Mesothelial cell of epicardium (in vitro differentiated cells): Measurements from ENCODE around the gene CARS1. TPM values are rescaled to one million over a fixed set of nuclear protein-coding genes. Genes with fewer than 3 reads are reported as not detected.
"Not testable (repeated sequence)": the region's sequence is repeated elsewhere in the genome, so short reads cannot be mapped to it uniquely, and the experiment has no call there.

Experiments
- DNase-seq, 2 experiments: peaks; one replicate each; pipeline ENCODE4 v3.0.0; 2021; ENCODE audit warnings: low spot score in 2 of 2; ENCODE audit not compliant: unreplicated experiment in 2 of 2
- H3K27ac Mint-ChIP-seq: 2 replicates; pipeline ENCODE4 v1.8.0; 2021; ENCODE audit warnings: mixed read lengths
- H3K27me3 Mint-ChIP-seq: 2 replicates; pipeline ENCODE4 v1.8.0; 2021; ENCODE audit warnings: low read depth, mixed read lengths
- H3K36me3 Mint-ChIP-seq: 2 replicates; pipeline ENCODE4 v1.8.0; 2021; ENCODE audit warnings: mixed read lengths
- H3K4me1 Mint-ChIP-seq: 2 replicates; pipeline ENCODE4 v1.8.0; 2021; ENCODE audit warnings: mixed read lengths
- H3K4me3 Mint-ChIP-seq: 2 replicates; pipeline ENCODE4 v1.8.0; 2021; ENCODE audit warnings: mild to moderate bottlenecking, moderate library complexity, mixed read lengths
- H3K9me3 Mint-ChIP-seq: 2 replicates; pipeline ENCODE4 v1.8.0; 2021; ENCODE audit warnings: mixed read lengths
- CTCF ChIP-seq: fragments of 200-600 bp; sonication (generic); IDR thresholded peaks from one replicate; pipeline ENCODE4 v1.5.0; 2021; ENCODE audit warnings: antibody characterized with exemption; ENCODE audit not compliant: unreplicated experiment
- total RNA-seq: library from RNA; stranded (reverse); gene quantifications from 3 replicates; pipeline ENCODE4 v1.2.1, GENCODE V29; 2021

The CARS1 gene
- total RNA-seq, 1 donor from 2014 or later, result 32.7 TPM

- no peaks in the 10 kb centered on the region for H3K9me3 Mint-ChIP-seq
- H3K27ac Mint-ChIP-seq, result no peak overlapping the region
- peaks cover 5% of the 10 kb centered on the region for H3K27me3 Mint-ChIP-seq
These were observed 20.1 kb upstream of the CARS1 start for GRCh38 chr11:3077189-3077836.

GRCh38 chr11:3074912-3075589 is 17.8 kb upstream of the CARS1 start:
- no peak for DNase-seq
- Mint-ChIP-seq H3K9me3 (no peaks in the 10 kb centered on the region), H3K36me3 (no peaks in the 10 kb centered on the region), H3K4me3 (no peak overlapping the region), H3K27ac (no peak overlapping the region), H3K4me1 (no peaks in the 10 kb centered on the region), H3K27me3 (peaks cover 3% of the 10 kb centered on the region)
- no peak for TF ChIP-seq CTCF

More at GRCh38 chr11:3077189-3077836, 20.1 kb upstream of the CARS1 start:
- no peaks in the 10 kb centered on the region for H3K36me3 Mint-ChIP-seq
- DNase-seq, result no peak
- no peak for TF ChIP-seq CTCF
- no peaks in the 10 kb centered on the region for H3K4me1 Mint-ChIP-seq
- H3K4me3 Mint-ChIP-seq, result no peak overlapping the region

DNA sequence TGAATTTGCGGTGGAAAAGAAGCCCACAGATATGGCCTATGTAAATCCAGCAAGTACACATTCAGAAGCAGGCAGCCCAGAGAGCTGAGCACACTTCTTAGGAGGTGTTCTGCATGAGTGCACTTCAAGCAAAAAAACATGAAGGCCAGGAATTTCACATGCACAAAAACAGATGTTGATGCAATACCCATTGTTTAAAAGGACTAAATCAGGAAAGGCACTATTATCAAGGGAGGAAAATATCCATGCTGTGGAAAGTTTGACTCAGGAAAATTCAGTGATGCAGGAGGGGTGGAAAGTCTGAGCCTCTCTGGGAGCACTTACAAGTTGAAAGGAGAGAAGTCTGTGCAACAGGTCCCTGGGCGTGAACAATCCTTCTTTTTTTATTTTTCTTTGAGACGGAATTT is 15.8 kb upstream of the CARS1 start:
- H3K27me3 Mint-ChIP-seq, result no peaks in the 10 kb centered on the region
- H3K4me3 Mint-ChIP-seq, result no peak overlapping the region
- no peaks in the 10 kb centered on the region for H3K36me3 Mint-ChIP-seq
- no peak for DNase-seq
- no peaks in the 10 kb centered on the region for H3K9me3 Mint-ChIP-seq
- TF ChIP-seq CTCF, result no peak
- no peak overlapping the region for H3K27ac Mint-ChIP-seq
- H3K4me1 Mint-ChIP-seq, result no peaks in the 10 kb centered on the region

GRCh38 chr11:3069425-3069824 is 12.2 kb upstream of the CARS1 start:
- peaks cover 10% of the 10 kb centered on the region for H3K9me3 Mint-ChIP-seq

DNA sequence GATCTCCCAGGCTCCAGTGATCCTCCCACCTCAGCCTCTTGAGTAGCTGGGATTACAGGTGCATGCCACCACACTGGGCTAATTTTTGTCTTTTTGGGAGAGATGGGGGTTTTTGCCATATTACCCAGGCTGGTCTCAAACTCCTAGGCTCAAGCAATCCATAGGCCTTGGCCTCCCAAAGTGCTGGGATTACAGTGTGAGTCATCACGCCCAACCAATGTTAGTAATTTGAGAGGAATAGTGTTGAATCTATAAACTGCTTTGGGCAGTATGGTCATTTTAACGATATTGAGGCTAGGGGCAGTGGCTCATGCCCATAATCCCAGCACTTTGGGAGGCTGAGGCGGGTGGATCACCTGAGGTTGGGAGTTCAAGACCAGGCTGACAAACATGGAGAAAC is 9.1 kb upstream of the CARS1 start:
- not testable (repeated sequence) for H3K27me3 Mint-ChIP-seq, DNase-seq, H3K27ac Mint-ChIP-seq, H3K4me1 Mint-ChIP-seq, H3K36me3 Mint-ChIP-seq, H3K4me3 Mint-ChIP-seq
- peaks cover 15% of the 10 kb centered on the region for H3K9me3 Mint-ChIP-seq

More at GRCh38 chr11:3069425-3069824, 12.2 kb upstream of the CARS1 start:
- no peaks in the 10 kb centered on the region for H3K36me3 Mint-ChIP-seq
- DNase-seq, result no peak
- no peak overlapping the region for H3K4me3 Mint-ChIP-seq
- H3K27me3 Mint-ChIP-seq, result no peaks in the 10 kb centered on the region
- no peaks in the 10 kb centered on the region for H3K4me1 Mint-ChIP-seq
- TF ChIP-seq CTCF, result no peak
- no peak overlapping the region for H3K27ac Mint-ChIP-seq

DNA sequence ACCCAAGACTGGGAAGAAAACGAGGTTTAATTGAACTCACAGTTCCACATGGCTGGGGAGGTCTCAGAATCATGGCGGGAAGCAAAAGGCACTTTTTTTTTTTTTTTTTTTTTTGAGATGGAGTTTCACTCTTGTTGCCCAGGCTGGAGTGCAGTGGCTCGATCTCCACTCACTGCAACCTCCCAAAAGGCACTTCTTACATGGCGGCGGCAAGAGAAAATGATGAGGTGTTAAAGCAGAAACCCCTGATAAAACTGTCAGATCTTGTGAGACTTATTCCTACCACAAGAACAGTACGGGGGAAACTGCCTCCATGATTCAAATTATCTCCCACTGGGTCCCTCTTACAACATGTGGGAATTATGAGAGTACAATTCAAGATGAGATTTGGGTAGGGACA is 7.5 kb upstream of the CARS1 start:
- H3K27me3 Mint-ChIP-seq, H3K4me3 Mint-ChIP-seq, H3K4me1 Mint-ChIP-seq, DNase-seq, H3K36me3 Mint-ChIP-seq, H3K27ac Mint-ChIP-seq: not testable (repeated sequence)
- H3K9me3 Mint-ChIP-seq, result peaks cover 15% of the 10 kb centered on the region

DNA sequence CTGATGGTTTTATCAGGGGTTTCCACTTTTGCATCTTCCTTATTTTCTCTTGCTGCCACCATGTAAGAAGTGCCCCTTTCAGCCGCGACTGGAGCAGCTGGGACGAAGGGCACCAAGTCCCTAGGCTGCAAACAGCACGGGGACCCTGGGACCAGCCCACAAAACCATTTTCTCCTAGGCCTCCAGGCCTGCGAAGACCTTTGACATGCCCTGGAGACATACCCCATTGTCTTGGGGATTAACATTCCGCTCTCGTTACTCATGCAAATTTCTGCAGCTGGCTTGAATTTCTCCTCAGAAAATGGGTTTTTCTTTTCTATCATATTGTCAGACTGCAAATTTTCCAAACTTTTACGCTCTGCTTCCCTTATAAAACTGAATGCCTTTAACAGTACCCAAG is 6.7 kb upstream of the CARS1 start:
- H3K4me3 Mint-ChIP-seq, H3K36me3 Mint-ChIP-seq, H3K27ac Mint-ChIP-seq, H3K4me1 Mint-ChIP-seq, DNase-seq, H3K27me3 Mint-ChIP-seq: not testable (repeated sequence)
- peaks cover 15% of the 10 kb centered on the region for H3K9me3 Mint-ChIP-seq

GRCh38 chr11:3063432-3063831 is 6.2 kb upstream of the CARS1 start:
- H3K4me1 Mint-ChIP-seq, DNase-seq, H3K36me3 Mint-ChIP-seq, H3K4me3 Mint-ChIP-seq, H3K27me3 Mint-ChIP-seq, H3K27ac Mint-ChIP-seq: not testable (repeated sequence)
- H3K9me3 Mint-ChIP-seq, result peaks cover 15% of the 10 kb centered on the region
